Stimulated activated naive CD8-positive, alpha-beta T cell treated with anti-CD3 and anti-CD28 coated beads, Interleukin-15, Interleukin-2, amounts not matched to agents 100 ng/mL and 50 ng/mL, for 24 hours (primary cell): ENCODE measurements around the gene ARNT2.

Experiments
- H3K27ac Mint-ChIP-seq: one replicate; pipeline ENCODE4 v1.8.0; 2021; ENCODE audit warnings: mild to moderate bottlenecking, mixed read lengths
- H3K27me3 Mint-ChIP-seq: one replicate; pipeline ENCODE4 v1.8.0; 2021; ENCODE audit warnings: mixed read lengths
- H3K36me3 Mint-ChIP-seq: one replicate; pipeline ENCODE4 v1.8.0; 2021; ENCODE audit warnings: low read depth, mixed read lengths
- H3K4me1 Mint-ChIP-seq: one replicate; pipeline ENCODE4 v1.8.0; 2021; ENCODE audit warnings: low read depth, mixed read lengths
- H3K4me3 Mint-ChIP-seq: one replicate; pipeline ENCODE4 v1.8.0; 2021; ENCODE audit warnings: mild to moderate bottlenecking, mixed read lengths
- H3K9me3 Mint-ChIP-seq: one replicate; pipeline ENCODE4 v1.8.0; 2021; ENCODE audit warnings: mixed read lengths

The ARNT2 gene

GRCh38 chr15:80396096-80396495, 8.1 kb upstream of the ARNT2 start:
- no peaks in the 10 kb centered on the region for H3K9me3 Mint-ChIP-seq
- H3K4me1 Mint-ChIP-seq, result no peaks in the 10 kb centered on the region
- H3K27ac Mint-ChIP-seq, result no peak overlapping the region
- H3K36me3 Mint-ChIP-seq, result no peaks in the 10 kb centered on the region
- H3K4me3 Mint-ChIP-seq, result no peak overlapping the region
- H3K27me3 Mint-ChIP-seq, result peaks cover 34% of the 10 kb centered on the region

DNA sequence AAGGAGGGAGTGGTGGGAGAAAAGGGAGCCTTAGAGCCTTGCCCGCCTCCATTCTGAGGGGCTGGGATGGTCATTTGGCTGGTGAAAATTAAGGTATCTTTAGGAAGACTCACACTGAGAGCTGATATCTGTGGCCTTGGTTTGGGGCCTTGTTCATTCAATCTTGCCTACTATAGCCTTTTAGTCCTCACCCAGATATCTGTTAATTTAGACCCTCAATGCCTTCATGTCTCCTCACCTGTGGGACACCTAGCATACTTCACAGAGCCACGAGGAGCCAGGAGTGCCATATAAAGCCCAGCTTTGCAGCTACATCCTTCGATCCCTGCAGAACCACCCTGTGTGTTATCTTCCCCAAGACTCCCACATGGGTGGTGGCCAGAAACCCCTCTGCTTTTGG, 4.7 kb upstream of the ARNT2 start:
- Mint-ChIP-seq H3K27ac (no peak overlapping the region), H3K36me3 (no peaks in the 10 kb centered on the region), H3K27me3 (peaks cover 53% of the 10 kb centered on the region), H3K4me1 (no peaks in the 10 kb centered on the region), H3K4me3 (no peak overlapping the region), H3K9me3 (no peaks in the 10 kb centered on the region)

DNA sequence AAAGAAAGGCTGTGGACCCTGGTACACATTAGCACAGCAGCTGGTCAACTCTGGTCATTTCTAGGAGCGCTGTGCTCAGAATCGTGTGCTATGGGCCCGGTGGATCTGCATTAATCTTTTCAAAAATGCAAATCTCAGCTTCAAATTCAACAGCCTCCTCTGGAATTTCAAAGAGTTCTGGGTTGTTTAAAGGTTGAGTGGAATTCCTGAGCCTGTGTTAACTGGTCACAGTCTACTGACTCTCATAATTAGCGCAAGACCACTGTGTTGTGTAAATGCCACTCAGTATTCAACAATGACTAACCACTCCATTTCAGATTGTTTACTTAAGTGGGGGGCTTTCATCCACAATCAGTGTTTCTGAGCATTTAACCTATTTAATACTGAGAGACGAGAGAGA, 2.7 kb upstream of the ARNT2 start:
- Mint-ChIP-seq H3K9me3 (no peaks in the 10 kb centered on the region), H3K4me1 (peaks cover 4% of the 10 kb centered on the region), H3K27me3 (peaks cover 52% of the 10 kb centered on the region), H3K4me3 (no peak overlapping the region), H3K36me3 (no peaks in the 10 kb centered on the region), H3K27ac (no peak overlapping the region)

DNA sequence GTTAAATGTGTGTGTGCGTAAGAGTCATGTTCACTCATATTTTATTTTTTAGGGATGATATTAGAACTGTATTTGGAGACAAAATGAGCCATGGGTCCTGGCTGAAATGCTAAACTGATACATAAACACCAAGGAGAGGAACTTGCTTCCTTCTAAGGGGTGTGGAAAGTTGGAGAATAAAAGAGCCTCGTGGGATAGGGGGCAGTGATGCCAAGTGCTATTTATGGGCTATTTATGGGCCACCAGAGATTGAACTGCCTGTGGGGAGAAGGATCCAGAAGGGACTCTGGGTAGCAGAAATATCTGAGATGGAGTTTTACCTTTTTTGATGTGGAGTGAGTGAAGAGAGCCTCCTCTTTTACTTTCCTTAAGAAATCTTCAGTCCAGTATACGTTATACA, 1.8 kb upstream of the ARNT2 start:
- Mint-ChIP-seq H3K27me3 (peaks cover 58% of the 10 kb centered on the region), H3K9me3 (no peaks in the 10 kb centered on the region), H3K36me3 (no peaks in the 10 kb centered on the region), H3K4me1 (peaks cover 4% of the 10 kb centered on the region), H3K4me3 (no peak overlapping the region), H3K27ac (no peak overlapping the region)

DNA sequence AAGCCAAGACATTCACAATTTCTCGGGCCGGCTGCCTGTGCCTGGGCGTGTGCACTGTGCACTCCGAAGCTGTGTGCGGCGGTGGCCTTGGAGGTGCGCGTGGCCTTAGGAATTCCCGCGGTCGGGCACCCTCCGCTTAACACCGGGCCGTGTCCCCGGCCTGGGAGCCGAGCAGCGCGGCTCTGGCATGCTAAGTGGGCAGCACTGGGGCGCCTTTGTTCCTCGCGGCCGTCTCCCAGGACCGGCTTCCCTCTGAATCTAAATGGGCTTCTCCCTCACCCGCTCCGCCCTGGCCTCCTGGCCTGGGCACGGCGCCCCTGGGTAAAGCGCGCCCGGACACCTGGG, 498 bp upstream of the ARNT2 start:
- H3K36me3 Mint-ChIP-seq, result no peaks in the 10 kb centered on the region
- H3K4me3 Mint-ChIP-seq, result no peak overlapping the region
- H3K27ac Mint-ChIP-seq, result no peak overlapping the region
- no peaks in the 10 kb centered on the region for H3K9me3 Mint-ChIP-seq
- peaks cover 64% of the 10 kb centered on the region for H3K27me3 Mint-ChIP-seq
- peaks cover 4% of the 10 kb centered on the region for H3K4me1 Mint-ChIP-seq

DNA sequence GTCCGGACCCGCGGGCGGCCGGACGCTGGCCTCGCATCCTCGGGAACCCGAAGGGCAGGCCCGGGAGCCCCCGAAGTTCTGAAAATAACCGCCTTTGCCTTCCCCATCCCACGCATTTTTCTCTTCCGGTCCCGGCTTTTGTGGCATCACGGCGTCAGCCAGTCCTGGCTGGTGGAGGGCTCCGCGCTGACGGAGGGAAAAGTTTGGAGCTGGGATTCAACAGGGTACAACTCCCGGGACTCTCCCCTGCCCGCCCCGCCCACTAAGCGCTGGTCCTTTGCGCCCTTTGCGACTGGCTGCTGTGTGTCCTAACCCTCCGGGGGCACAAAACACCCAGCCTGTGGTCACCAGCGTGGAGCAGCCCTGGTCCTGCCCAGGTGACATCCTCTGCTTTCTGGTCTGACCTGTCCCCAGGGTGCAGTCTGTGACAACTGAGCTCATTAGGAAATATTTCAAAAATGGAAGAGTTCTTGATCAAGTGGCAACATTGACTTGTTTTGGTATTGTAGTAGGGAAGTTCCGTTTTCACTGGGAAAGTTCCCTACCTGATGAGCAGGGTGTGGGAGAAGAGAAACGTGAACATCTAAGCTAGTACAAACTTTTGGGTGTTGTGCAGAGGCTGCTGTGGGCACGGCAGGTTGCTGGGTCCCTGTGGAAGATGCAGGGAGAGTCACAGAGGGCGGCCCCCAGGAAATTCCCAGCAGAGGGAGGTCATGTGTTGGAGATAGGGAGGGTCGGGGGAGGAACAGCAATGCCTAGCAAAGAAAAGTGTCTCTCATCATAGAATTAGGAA, 775 bp downstream of the ARNT2 start:
- H3K4me3 Mint-ChIP-seq, result peak overlapping the region; percentile 53
- peaks cover 4% of the 10 kb centered on the region for H3K4me1 Mint-ChIP-seq
- no peaks in the 10 kb centered on the region for H3K36me3 Mint-ChIP-seq
- peaks cover 72% of the 10 kb centered on the region for H3K27me3 Mint-ChIP-seq
- H3K27ac Mint-ChIP-seq, result no peak overlapping the region
- H3K9me3 Mint-ChIP-seq, result no peaks in the 10 kb centered on the region

DNA sequence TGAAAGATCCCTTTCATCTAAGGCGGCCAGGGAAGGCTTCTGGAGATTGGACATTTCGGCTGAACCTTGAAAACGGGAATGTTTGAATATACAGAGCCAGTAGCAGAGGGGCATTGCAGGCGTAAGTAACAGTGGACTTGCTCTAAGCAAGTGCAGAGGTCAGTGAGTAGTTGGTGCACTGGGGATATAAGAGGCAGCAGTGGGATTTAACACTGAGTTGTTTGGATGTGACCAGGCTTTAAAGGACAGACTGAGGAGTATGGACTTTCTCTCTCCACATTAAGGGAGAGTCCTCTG, 1.3 kb downstream of the ARNT2 start:
- Mint-ChIP-seq H3K4me3 (no peak overlapping the region), H3K27ac (no peak overlapping the region), H3K36me3 (no peaks in the 10 kb centered on the region), H3K27me3 (peaks cover 69% of the 10 kb centered on the region), H3K4me1 (peaks cover 4% of the 10 kb centered on the region), H3K9me3 (no peaks in the 10 kb centered on the region)

DNA sequence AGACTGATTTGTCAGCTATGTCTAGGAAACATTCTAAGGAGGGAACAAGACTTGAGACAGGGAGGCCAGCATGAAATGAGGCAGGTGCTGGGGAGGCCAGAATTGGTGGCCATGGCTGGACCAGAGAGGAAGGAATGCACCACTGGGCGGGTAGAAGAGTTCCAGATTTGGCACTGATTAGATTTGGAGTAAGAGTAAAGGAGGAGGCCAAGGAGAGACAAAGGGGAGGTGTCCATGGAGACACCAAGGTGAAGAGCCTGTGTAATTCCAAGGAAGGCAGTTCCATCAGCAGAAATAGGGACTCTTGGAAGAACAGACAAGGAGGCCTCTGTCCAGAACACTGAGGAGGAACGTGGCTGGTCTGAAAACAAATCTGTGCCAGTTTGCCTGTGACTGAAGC, 1.8 kb downstream of the ARNT2 start:
- Mint-ChIP-seq H3K4me3 (no peak overlapping the region), H3K36me3 (no peaks in the 10 kb centered on the region), H3K9me3 (no peaks in the 10 kb centered on the region), H3K27me3 (peaks cover 72% of the 10 kb centered on the region), H3K4me1 (peaks cover 4% of the 10 kb centered on the region), H3K27ac (no peak overlapping the region)

DNA sequence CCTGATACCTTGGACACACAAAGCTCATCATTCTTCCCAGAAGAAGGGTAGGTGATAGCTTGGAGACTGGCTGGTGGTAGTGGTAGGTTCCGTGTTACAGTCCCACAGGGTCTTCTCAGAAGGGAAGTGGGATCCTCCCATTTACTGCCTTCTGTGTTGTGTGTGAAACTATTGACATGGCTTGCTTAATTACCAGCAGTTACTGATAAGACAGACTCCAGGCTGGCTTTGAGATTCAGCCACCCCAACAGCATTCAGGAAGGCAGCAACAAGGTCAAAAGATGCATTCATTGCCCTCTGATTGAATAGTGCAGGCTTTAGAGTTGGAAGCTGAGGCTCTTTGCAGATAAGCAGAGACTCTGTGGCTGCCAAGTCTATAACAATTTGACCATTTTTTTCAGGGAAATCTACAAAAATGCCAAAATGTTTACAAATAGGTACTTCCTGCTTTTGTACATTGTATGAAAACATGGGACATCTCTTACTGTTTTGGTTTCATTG, 7.7 kb downstream of the ARNT2 start:
- H3K4me3 Mint-ChIP-seq, result no peak overlapping the region
- no peaks in the 10 kb centered on the region for H3K4me1 Mint-ChIP-seq
- peaks cover 41% of the 10 kb centered on the region for H3K27me3 Mint-ChIP-seq
- no peaks in the 10 kb centered on the region for H3K9me3 Mint-ChIP-seq
- no peak overlapping the region for H3K27ac Mint-ChIP-seq
- no peaks in the 10 kb centered on the region for H3K36me3 Mint-ChIP-seq

GRCh38 chr15:80414546-80415357, 10.6 kb downstream of the ARNT2 start:
- no peaks in the 10 kb centered on the region for H3K36me3 Mint-ChIP-seq

DNA sequence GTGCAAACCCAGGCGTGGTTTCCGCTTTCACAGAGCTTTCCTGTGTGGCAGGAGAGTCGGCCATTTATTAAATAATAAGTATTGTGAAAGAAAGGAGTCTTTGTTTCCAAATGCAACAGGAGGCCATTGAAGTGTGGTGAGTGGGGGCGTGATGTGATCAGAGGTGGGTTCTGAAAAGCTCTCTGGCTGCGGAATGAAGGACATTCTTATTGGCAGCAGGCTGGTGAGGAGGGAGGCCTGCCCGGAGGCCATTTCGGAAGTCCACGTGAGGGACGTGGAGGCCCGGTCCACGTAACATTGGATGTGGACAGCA, 11.1 kb downstream of the ARNT2 start:
- Mint-ChIP-seq H3K27ac (no peak overlapping the region), H3K9me3 (no peaks in the 10 kb centered on the region), H3K4me1 (no peaks in the 10 kb centered on the region), H3K4me3 (no peak overlapping the region), H3K36me3 (no peaks in the 10 kb centered on the region), H3K27me3 (peaks cover 25% of the 10 kb centered on the region)

More at GRCh38 chr15:80414546-80415357, 10.6 kb downstream of the ARNT2 start:
- no peaks in the 10 kb centered on the region for H3K9me3 Mint-ChIP-seq
- H3K4me3 Mint-ChIP-seq, result no peak overlapping the region
- no peak overlapping the region for H3K27ac Mint-ChIP-seq
- no peaks in the 10 kb centered on the region for H3K4me1 Mint-ChIP-seq
- H3K27me3 Mint-ChIP-seq, result peaks cover 29% of the 10 kb centered on the region

DNA sequence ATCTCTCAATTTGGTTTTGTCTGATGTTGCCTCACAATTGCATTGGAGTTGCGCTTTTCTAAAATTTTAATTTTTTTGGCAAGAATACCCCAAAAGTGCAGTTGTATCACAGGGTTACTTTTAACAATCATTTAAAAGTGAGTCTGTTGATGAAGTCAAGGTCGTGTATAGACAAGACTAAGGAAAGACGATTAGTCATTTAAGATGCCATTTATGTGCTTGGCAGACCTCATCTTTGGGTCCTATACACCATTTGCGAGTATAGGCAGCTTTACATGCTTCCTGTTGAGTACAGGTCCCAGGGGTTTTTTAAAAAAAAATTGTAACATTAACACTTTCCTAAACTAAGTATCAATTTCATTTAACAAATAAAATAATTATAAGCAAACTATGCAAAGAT, 12.5 kb downstream of the ARNT2 start:
- H3K9me3 Mint-ChIP-seq, result no peaks in the 10 kb centered on the region
- peaks cover 28% of the 10 kb centered on the region for H3K27me3 Mint-ChIP-seq
- no peaks in the 10 kb centered on the region for H3K36me3 Mint-ChIP-seq
- no peak overlapping the region for H3K27ac Mint-ChIP-seq
- H3K4me3 Mint-ChIP-seq, result no peak overlapping the region
- H3K4me1 Mint-ChIP-seq, result no peaks in the 10 kb centered on the region

DNA sequence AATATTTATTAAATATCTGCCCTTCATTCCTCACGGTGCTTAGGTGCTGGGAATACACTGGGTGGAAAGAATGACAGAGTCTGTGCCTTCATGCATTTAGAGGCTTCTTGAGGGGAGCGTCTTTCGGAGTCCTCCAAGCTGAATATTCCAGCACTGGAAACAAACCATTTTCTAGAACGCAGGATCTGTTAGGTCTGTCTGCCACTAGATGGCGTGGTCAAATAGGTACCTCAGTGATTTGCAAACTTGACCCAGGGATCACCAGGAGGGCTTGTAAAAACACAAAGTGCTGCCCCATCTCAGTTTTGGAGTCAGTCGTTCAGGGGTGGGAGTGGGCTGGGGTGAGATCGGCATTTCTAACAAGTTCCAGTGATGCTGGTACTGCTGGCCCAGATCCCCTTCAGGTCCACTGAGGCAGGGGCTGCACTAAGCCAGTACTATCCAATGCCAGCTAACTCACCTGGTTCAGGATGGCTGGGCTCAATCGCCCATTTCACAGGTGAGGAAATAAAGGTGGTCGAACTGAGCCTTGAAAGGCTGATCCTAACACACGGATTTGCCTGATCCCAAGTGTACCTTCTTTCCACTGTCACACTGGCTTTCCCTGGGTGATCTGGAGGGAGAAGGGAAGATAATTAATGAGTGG, 14.8 kb downstream of the ARNT2 start:
- Mint-ChIP-seq H3K9me3 (no peaks in the 10 kb centered on the region), H3K4me3 (no peak overlapping the region), H3K27ac (no peak overlapping the region), H3K27me3 (peaks cover 29% of the 10 kb centered on the region), H3K4me1 (no peaks in the 10 kb centered on the region), H3K36me3 (no peaks in the 10 kb centered on the region)

DNA sequence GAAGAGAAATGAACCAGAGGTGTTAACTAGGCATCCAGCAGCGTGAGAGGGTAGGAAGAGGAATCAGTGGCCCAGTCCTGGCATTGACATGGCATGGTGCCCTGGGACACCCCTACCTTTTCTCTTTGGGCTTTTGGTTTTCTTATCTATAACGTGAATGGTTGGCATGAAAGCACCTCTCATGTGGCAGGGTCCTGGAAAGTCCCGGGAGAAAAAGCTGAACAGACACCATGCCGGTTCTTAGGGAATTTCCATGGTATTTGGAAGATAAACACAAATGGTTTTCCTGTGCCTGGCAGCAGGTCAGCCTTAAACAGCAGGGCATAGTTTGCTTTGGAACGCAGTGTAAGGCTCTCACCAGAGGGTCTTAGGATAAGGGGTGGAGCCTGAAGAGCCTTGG, 15.4 kb downstream of the ARNT2 start:
- peaks cover 29% of the 10 kb centered on the region for H3K27me3 Mint-ChIP-seq
- H3K4me3 Mint-ChIP-seq, result no peak overlapping the region
- H3K9me3 Mint-ChIP-seq, result no peaks in the 10 kb centered on the region
- H3K27ac Mint-ChIP-seq, result no peak overlapping the region
- no peaks in the 10 kb centered on the region for H3K4me1 Mint-ChIP-seq
- no peaks in the 10 kb centered on the region for H3K36me3 Mint-ChIP-seq

- Mint-ChIP-seq H3K4me3 (no peak overlapping the region), H3K27me3 (peaks cover 26% of the 10 kb centered on the region), H3K9me3 (no peaks in the 10 kb centered on the region), H3K27ac (no peak overlapping the region), H3K4me1 (no peaks in the 10 kb centered on the region), H3K36me3 (no peaks in the 10 kb centered on the region)
Observed at GRCh38 chr15:80420658-80421057, 16.5 kb downstream of the ARNT2 start.
